HG03432 (cell line): ENCODE results near the gene CALY.

Source experiments
- ATAC-seq: cut with Tn5 transposase; IDR thresholded peaks from one replicate; pipeline ENCODE4 v1.9.1; 2021; ENCODE audit warnings: mild to moderate bottlenecking, moderate library complexity; ENCODE audit not compliant: unreplicated experiment

Gene CALY

DNA sequence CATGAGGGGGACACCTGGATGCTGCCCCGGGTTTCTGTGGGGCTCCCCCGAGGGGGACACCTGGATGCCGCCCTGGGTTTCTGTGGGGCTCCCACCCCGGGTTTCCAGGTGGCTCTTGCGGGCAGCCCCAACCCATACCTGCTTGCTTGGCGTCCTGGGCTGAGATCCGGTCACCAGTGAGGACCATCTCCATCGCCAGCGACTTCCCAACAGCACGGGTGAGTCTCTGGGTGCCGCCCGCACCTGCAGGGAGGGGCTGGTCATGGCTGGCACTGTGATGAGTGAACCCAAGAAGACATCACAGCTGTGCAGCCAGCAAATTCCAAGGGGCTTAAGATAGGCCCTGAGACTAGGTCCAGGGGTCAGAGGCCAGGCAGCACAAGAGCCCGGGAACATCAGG is 30.1 kb upstream of the CALY start:
- no peak for ATAC-seq

- no peak for ATAC-seq
Observed at GRCh38 chr10:133366130-133366478, 29.4 kb upstream of the CALY start.

DNA sequence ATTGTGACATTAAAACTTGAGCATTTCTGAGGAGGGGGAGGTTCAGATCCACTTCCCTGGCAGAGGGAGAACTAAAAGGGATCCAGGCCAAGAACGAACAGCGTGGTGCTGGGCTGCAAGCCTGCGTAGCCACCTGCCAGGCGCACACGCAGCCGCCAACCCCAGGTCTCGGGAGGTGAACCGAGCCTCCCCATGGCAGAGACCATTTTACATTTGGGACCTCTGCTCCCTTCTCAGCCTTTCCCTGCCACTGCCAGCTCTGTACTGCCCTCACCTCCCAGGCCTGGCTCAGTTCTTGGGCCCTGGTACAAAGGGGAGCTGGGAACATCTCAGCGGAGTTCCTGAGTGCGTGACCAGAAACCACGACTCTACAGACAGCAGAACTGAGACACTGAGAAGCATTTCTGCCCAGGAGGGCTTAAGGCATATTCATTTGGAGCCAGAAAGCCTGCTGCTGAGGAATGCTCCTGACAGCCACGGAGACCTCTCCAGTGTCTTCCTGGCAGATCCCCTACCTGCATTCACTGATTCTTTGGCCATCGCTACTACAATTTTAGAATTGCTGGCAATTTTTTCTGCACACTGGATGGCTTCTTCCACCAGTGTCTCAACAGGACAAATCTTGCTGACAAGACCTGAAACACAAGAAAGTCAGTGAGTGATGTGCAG is 28.9 kb upstream of the CALY start:
- no peak for ATAC-seq

GRCh38 chr10:133364645-133365431 is 28.1 kb upstream of the CALY start:
- no peak for ATAC-seq

GRCh38 chr10:133362846-133363245 is 26.1 kb upstream of the CALY start:
- ATAC-seq = no peak

DNA sequence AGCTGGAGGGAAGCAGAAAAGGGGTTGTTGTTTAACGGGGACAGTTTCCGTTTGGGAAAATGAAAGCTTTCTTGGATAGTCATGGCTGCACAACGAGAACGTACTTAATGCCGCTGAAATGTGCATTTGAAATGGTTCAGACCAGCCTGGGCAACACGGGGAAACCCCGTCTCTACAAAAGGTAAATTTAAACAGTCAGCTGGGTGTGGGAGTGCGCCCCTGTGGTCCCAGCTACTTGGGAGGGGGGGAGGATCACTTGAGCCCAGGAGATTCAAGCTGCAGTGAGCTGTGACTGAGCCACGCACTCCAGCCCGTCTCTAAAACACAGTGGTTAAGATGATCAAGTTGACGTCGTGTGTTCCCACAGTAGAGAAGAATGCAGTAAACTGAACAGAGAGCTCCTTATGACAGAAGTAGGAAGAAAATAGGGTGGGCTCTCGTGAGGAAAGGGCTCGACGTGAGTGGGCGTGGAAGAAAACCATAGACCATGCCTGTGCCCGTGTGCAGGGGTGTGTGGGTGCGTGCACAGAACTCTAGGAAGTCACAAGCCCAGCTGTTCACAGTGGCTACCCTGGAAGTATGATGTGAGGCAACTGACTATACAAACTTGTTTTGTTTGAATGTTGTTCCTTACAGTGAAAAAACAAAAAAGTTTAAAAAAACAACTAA is 25.2 kb upstream of the CALY start:
- ATAC-seq = no peak

- ATAC-seq = no peak
Observed at GRCh38 chr10:133361227-133361626, 24.5 kb upstream of the CALY start.

- no peak for ATAC-seq
Observed at GRCh38 chr10:133359972-133360610, 23.4 kb upstream of the CALY start.

DNA sequence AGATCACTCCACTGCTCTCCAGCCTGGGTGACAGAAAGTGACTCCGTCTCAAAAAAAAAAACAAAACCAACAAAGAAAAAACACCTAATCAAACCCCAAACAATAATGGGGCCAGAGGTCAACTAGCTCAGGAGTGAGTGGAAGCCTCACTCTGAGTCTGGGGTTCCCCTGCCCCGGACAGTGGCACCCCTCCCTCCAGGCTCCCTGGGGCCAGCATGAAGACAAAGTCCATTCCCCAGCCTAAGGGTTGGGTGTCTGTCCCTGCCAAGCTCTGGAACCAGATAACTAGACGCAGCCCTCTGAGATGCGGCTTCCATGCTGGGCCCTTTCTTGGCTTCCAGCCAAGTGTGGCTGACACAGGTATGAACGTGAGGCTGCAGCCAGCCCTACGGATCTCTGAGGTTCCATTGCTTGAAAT is 22.9 kb upstream of the CALY start:
- ATAC-seq = no peak

DNA sequence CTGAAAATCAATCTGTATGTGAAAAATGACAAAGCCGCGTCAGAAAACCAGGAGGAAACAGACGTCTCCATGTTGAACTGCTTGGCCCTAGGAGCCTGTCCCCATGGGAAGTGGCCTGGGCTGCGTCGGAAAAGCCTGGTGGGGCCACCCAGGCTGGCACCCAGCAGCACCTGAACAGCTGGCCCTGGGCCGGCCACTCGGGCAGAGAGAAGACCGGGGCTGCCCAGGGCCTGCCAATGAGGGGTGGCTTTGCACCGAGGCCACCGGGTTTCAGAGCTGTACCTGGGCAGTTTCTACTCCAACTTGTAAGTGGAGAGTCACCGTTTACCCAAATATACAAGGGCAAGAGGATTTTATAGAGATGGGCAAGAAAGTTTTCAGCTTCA is 22.2 kb upstream of the CALY start:
- ATAC-seq = no peak

- no peak for ATAC-seq
Observed at GRCh38 chr10:133358162-133358924, 21.6 kb upstream of the CALY start.

DNA sequence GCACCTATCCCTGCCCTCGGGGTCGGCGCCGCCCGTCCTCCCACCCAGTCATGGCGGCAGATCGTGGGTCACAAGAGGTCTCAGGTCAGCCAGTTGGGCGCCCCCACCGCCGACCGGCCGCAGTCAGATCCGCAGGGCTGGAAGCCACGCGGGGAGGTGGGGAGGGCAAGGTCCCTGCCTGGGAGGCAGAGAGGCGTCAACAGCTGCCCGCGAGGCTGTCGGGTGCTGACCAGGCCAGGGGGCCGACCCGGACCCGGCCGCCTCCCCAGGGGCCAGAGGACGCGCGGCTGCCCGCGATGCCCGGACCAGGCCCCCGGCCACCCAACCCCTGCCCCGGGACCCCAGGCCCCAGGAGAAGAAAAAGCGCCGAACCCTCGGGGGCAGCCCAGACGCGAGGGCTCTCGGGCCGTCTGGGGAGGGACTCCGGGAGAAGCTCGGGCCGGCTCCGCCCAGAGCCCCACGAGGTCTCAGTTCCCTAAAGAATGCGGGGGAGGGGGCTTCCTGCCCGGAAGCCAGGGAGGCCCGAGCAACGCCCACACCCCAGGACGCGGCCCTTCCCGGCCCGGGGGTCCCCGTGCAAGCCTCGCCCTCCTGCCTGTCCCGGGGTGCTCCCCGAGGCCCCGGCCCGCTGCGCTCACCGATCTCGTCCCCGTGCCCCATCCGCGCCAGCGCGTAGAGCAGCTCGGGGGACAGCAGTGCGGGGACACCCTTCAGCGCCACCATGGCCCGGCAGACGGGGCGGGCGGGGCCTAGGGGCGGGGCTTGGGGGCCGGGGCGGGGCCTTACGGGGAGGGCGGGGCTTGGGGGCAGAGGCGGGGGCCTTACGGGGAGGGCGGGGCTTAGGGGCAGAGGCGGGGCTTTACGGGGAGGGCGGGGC is 20.8 kb upstream of the CALY start, which contains the start of gene FUOM:
Gene FUOM, minus strand, starts transcription at position 735 of the 877 bp plus-strand sequence. Its CDS starts 12 bp downstream, at position 723.
- ATAC-seq = peak; percentile 65

DNA sequence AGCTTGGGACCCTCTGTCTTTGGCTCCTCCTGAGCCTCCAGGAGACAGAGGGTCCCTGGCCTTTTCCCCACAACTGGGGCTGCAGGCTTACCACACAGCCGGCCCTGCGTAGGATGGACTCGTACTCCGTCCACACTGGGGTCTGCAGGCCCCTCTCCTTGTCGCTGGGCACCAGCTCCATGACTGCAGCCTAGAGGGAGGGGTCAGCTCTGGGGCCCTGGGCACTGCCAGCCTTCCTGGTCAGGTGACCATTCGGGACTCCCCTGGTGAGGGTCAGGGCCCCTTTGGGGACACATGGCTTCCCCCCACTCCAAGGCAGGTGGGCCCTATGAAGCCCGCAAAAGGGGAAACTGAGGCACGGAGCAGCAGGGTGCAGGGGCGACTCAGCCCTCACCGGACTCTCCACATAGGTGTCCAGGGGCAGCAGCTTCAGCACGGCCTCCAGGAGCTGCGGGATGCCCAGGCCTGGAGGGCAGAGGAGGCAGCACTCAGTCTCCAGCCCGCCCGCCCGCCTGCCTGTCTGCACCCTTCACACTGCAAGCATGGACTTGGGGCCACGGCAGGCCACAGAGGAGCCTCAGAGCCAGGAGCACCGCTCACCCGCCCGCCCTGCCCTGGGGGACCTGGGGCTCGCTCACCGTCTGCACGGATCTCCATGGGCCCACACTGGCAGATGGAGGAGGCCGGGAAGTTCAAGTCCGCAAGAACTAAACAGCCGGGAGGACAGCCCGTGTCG is 20.0 kb upstream of the CALY start:
- ATAC-seq = no peak

DNA sequence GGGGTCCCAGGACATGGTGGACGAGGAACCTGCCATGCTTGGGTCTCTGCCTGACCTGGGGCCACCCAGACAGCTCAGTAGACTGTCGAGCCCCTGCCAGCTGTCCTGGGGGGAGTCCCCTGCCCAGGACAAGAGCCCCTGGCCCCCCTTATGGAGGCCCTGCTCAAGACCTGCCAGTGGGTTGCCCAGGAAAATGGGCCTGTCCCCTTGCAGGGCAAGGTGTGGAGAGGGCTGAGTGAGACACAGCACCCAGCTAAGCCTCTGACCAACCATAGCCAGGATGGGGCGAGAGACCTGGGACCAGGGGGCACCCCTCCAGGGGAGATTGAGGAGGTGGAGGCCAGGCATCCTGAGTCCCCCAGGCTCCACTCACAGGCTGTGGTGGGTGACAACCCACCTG is 19.3 kb upstream of the CALY start:
- ATAC-seq = no peak

DNA sequence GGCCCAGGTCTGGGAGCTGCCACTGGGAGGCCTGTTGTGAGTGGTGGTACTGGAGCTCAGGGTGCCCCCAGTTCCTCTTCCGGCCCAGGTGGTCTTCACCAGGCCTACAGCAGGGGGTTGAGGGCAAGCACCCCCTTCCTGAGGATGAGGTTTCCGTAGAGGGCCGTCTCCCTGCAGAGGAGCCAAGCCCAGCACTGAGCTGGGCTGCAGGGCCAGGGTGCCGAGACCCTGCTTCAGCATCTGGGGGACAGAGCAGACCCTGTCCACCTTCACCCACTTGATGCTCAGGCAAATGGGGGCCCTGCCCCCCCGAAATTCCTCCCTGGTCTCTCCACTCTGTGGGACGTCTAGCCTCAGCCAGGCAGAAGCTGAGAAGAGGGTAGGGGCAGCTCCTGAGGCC is 18.6 kb upstream of the CALY start:
- ATAC-seq = no peak

DNA sequence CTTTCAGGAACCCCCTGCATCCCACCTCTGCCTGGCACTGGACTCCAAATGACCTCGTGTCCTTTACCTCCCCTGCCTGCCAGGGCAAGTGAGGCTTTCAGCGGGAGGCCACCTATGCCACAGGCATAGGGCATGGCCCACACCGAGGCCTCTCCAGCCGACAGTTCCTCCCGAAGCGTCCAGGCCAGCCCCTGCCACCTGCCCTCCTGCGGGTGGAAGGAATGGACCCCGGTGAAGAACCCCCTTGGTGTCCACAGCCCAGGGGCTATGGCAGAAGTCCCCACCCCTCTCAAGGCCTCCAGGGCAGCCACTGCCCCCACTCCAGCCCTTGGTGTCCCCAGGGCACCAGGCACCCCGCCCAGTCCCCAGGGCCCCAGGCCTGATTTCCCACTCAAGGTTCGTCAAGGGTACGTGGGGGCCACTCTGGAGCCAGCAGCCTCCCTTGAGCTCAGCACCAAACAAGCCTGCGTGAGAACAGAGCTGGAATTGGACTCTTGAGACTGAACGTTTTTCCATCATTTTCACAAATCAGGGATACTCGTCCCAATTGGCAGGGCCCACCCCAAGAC is 18.1 kb upstream of the CALY start:
- ATAC-seq = no peak

DNA sequence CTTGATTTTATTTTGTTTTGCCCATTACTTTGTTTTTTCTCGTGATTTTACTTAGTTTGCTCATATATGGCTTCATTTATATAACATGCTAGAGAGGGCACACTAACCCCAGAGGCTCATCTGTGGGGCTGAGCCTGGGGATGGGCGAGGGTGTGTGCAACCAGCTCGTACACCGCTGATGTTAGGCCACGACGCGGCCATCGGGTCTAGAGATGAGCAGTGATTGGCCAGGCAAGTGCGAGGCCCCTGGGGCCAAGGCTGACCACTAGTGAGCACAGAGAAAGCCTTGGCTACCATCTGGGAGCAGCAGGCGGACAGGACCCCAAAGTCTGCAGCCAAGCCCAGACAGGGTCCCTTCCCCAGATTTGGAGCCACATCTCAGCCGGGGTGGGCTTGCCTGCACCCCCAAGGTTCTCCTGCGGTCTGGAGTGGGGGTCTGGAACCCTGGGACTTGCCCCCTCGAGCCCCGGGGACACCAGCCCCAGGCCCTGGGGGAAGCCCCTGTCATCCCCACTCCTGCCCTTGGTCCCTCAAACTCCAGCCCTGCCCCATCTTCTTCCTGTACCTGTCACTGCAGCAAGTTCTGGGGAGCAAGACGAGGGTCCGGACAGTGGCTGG is 17.4 kb upstream of the CALY start:
- no peak for ATAC-seq

DNA sequence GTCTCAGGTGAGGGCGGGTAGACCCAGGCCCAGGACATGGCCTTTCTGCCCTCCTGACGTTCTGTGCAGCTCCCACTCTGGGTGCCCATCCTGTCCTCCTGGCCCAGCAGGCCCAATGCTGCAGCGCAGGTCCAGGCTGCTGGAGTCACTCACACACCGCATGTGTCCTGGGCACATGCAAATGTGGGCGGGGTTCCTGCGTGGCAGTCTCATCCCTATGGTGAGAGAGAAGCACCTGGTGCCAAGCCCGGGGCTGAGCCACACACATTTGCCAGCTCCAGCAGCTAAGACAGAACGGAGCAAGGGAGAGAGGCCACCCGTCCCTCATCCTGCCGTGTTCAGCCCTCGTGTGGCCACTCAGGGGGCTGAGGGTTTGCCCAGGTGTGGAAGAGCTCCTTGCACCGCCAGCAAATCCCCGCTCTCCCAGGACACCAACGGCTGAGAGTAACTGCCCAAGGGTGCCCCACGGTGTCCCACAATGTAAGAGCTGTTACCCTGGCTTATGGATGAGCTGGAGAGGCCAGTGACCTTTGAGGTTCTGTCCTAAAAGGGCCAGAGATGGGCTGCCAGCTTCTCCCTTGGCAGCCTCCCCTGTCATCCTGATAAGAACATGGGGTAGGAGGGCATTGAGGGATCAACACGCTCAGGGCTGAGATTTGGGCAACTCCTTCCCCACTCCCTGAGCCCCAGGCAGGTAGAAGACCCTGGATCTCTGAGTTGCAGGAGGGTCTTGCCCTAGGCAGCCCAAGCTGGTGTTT is 16.7 kb upstream of the CALY start:
- ATAC-seq = no peak
